Measurements from ENCODE around the gene ANAPC1.
A peak's percentile ranks its signal among the peaks of the same experiment; 100 is the strongest.
"Not testable (repeated sequence)": the region's sequence is repeated elsewhere in the genome, so short reads cannot be mapped to it uniquely, and the experiment has no call there.

The ANAPC1 gene

GRCh38 chr2:111812970-111813622 is 70.9 kb downstream of the ANAPC1 start:
- DNase-seq (ENCODE audit: low read depth): not testable (repeated sequence)

GRCh38 chr2:111790633-111791032 is 93.4 kb downstream of the ANAPC1 start:
- not testable (repeated sequence) for DNase-seq (ENCODE audit: low read depth)

- not testable (repeated sequence) for DNase-seq (ENCODE audit: low read depth)
Measured at GRCh38 chr2:111784081-111784480, 99.9 kb downstream of the ANAPC1 start.

- DNase-seq (ENCODE audit: low read depth): not testable (repeated sequence)
Measured at GRCh38 chr2:111782195-111782594, 101.8 kb downstream of the ANAPC1 start.

GRCh38 chr2:111781443-111782094 is 102.4 kb downstream of the ANAPC1 start:
- not testable (repeated sequence) for DNase-seq (ENCODE audit: low read depth)

GRCh38 chr2:111777155-111777554 is 106.8 kb downstream of the ANAPC1 start:
- not testable (repeated sequence) for DNase-seq (ENCODE audit: low read depth)

GRCh38 chr2:111776296-111776695 is 107.7 kb downstream of the ANAPC1 start:
- not testable (repeated sequence) for DNase-seq (ENCODE audit: low read depth)

GRCh38 chr2:111772180-111772579 is 111.8 kb downstream of the ANAPC1 start:
- not testable (repeated sequence) for DNase-seq (ENCODE audit: low read depth)

GRCh38 chr2:111770916-111771658 is 112.9 kb downstream of the ANAPC1 start:
- not testable (repeated sequence) for DNase-seq (ENCODE audit: low read depth)

GRCh38 chr2:111768266-111769190 is 115.5 kb downstream of the ANAPC1 start:
- not testable (repeated sequence) for DNase-seq (ENCODE audit: low read depth)

GRCh38 chr2:111767087-111767486 is 116.9 kb downstream of the ANAPC1 start:
- not testable (repeated sequence) for DNase-seq (ENCODE audit: low read depth)

GRCh38 chr2:111766295-111766694 is 117.7 kb downstream of the ANAPC1 start:
- not testable (repeated sequence) for DNase-seq (ENCODE audit: low read depth)

GRCh38 chr2:111764151-111764550 is 119.8 kb downstream of the ANAPC1 start:
- not testable (repeated sequence) for DNase-seq (ENCODE audit: low read depth)

GRCh38 chr2:111760697-111761284 is 123.2 kb downstream of the ANAPC1 start:
- not testable (repeated sequence) for DNase-seq (ENCODE audit: low read depth)

- not testable (repeated sequence) for DNase-seq (ENCODE audit: low read depth)
Measured at GRCh38 chr2:111752533-111752932, 131.5 kb downstream of the ANAPC1 start.

GRCh38 chr2:111750641-111751040 is 133.4 kb downstream of the ANAPC1 start:
- not testable (repeated sequence) for DNase-seq (ENCODE audit: low read depth)

GRCh38 chr2:111748429-111748828 is 135.6 kb downstream of the ANAPC1 start:
- DNase-seq (ENCODE audit: low read depth): not testable (repeated sequence)

- peak; percentile 69 for DNase-seq (ENCODE audit: low read depth)
Measured at GRCh38 chr2:111747410-111748115, 136.4 kb downstream of the ANAPC1 start.

GRCh38 chr2:111744751-111745150 is 139.2 kb downstream of the ANAPC1 start:
- DNase-seq (ENCODE audit: low read depth): not testable (repeated sequence)

- DNase-seq (ENCODE audit: low read depth): not testable (repeated sequence)
Measured at GRCh38 chr2:111741517-111741916, 142.5 kb downstream of the ANAPC1 start.
